Stimulated activated CD4-positive, alpha-beta T cell treated with anti-CD3 and anti-CD28 coated beads, Interleukin-4, amount 100 ng/mL, for 4 hours (primary cell): ENCODE results near the gene FGD3.

ENCODE experiments used
- DNase-seq, 2 experiments: peaks; one replicate each; pipeline ENCODE4 v3.0.0-alpha.2; 2020

FGD3 gene

DNA sequence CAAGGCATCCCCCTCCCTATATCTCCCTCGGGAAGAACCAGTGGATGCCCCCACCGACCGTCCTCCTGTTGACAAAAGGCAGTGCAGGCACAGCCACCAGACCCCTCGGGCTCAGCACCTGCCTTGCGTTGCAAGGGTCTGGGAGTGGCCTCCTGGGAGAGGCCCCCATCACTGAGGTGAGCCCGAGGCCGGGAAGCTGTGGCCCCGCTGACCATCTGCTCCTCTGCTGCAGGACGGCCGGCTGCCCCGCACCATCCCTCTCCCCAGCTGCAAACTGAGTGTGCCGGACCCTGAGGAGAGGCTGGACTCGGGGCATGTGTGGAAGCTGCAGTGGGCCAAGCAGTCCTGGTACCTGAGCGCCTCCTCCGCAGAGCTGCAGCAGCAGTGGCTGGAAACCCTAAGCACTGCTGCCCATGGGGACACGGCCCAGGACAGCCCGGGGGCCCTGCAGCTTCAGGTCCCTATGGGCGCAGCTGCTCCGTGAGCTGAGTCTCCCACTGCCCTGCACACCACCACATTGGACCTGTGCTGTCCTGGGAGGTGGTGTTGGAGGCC, 87.9 kb downstream of the FGD3 start:
- no peak for DNase-seq

DNA sequence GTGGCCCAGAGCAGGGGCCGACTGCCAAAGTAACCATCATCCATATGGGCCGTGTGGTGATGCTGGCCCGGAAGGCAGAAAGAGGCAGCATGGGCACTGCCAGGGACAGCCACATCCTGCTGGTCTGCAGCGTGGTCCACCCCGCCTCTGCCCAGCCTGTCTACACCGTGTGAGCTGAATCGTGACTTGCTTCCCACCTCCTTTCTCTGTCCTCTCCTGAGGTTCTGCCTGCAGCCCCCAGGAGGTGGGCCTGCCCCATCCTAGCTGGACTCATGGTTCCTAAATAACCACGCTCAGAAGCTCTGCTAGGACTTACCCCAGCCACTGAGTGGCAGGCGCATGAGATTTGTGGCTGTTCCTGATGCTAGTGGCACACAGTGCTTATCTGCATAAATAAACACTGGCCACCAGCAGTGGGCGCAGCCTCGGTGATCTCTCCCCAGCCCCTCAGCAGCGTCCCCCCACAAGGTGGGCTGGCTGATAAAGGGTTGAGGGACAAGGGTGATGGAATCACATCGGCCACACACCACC, 88.6 kb downstream of the FGD3 start:
- no peak for DNase-seq

DNA sequence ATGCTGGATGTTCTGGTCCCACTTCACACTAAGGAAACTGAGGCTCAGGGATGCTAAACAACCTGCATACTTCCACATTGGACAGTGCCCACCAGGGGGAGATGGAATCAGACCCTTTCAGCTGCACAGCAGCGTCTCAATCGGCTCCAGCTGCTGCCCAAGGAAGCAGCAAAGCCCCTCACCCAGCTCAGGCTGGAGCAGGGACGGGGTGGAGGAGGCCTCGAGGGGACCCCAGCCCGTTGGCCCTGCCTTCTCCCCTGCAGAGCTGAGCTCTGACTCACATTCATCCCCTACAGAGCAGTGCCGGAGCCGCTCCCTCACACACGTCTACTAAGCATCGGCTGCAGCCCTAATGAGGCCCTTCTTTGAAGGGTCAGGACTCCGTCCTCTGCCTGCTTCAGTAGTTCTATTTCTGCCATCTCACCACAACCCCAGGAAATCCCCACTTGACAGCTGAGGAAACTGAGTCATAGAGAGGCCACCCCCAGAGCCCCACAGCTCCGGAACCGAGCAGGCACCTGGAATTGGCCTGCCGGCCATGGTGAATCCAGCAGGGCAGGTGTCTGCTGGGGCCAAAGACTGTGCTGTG, 89.7 kb downstream of the FGD3 start:
- DNase-seq, result no peak

DNA sequence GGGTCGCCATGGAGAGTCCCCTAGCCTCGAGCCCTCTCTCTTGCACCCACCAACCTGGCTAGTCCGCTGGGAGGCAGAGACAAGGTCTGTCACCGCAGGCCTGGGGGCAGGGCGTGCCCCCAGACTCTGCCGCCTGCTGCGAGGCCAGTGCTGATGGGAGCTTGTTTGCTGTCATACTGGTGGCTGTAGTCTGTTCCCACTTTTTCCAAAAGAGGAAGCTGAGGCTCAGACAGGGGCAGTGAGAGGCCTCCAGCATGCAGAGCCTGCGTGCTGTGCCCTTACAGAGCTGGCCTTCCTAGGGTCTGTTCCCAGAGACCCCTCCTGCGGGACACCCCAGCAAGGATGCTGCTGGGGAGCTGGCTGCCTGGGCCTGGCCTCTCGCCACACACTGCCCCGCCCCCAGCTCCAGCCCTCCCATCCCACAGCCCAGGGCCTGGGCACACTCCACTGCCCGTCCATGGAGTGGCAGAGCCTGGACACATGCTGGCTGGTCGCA, 90.2 kb downstream of the FGD3 start:
- no peak for DNase-seq

DNA sequence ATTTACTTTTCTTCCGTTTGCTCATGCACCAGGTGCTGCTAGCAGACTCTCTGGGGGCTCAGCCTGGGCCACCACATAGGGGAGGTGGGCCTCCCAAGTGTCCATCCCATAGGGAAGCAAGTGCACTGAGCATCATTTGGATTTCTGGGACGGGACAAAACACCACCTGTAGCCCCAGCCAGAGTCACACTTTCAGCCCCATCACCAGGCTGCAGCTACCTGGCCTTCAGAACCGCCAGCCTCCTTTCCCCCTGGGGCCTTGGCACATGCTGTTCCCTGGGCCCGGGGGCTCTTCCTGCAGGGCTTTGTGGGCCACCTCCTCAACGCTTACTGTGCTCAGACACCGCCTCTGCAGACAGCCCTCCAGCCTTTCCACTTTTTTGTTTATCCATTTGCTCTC, 91.6 kb downstream of the FGD3 start:
- DNase-seq, result no peak

DNA sequence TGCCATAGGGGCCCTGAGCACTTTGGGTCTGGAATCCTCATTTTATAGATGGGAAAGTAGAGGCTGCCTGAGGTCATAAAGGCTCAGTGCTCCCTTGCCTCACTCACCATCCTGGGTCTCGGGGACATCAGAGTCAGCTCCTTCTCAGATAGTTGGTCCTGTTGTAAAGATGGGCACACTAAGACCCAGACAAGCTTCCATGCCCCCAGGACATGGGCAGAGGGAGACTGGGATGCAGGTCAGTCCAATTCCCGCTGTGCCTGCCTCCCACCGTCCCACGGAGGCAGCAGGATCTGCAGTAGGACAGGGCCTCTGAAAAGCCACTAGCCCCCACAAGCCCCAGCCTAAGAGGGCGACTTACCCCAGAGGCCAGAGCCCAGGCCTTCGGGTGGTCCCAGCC, 92.1 kb downstream of the FGD3 start:
- no peak for DNase-seq

DNA sequence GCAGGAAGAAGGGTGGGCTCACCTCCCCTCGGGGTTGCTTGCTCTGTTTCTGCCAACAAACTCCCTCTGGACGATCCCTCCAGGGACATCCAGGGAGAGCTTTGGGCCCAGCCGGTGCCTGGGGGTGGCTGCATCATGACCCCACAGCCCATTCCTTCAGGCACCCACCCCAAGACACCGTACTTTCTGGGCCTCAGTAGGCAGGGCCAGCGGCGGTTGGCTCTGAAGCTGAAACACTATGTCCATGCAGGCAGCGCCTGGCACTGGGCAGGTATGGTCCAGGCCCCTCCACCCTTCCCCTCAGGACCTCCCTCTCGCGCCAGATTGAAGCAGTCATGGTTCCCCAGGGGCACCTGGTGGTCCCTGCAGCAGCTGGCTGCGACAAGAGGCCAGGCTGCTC, 92.7 kb downstream of the FGD3 start:
- no peak for DNase-seq

DNA sequence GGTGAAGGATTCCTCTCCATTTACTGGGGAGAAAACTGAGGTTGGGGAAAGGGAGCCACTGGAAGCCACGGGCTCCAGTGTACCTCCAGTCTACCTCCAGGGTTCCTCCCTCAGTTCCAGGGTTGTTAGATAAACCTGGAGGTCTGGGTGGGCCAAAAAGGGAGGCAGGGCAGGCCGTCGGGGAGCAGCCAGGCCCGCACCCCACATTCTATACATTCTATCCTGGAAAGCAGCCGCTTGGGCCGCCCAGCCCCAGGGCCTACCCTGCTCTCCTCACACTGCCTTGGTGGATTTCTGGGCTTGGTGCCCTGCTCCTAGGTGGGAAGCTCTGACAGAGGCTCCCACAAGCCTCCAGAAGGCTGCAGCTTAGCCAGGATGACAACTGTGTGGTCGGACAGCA, 93.1 kb downstream of the FGD3 start:
- DNase-seq, result no peak

DNA sequence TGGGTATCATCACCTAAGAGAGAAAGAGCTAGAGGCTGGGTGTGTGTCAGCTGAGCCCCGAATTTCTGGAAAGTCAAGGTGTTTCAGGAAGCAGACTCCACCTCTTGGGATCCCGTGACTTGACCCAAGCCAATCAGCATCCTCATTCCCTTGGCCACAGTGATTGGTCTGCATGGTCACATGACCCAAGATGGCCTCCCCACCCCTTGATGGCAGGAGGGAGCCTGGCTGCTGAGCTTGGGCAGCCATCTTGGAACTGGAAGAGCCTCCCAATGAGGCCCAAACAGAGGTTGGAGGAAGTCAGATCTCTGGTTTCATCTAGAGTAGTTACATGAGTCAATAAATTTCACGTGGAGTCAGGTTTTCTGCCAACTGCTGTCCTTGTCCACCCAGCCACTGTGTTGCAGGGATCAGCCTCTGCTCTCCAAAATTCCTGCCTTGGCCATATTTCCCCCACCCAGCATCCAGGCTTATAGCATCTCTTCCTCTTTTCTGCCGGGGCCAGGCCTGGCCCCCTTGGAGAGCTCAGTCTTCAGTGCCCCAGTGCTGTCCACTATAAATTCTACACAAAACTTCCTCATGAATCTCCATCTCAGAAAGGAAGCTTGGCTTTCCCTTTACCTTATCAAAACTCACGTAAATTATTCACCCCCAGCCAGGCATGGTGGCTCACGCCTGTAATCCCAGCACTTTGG, 93.9 kb downstream of the FGD3 start:
- DNase-seq, result no peak

DNA sequence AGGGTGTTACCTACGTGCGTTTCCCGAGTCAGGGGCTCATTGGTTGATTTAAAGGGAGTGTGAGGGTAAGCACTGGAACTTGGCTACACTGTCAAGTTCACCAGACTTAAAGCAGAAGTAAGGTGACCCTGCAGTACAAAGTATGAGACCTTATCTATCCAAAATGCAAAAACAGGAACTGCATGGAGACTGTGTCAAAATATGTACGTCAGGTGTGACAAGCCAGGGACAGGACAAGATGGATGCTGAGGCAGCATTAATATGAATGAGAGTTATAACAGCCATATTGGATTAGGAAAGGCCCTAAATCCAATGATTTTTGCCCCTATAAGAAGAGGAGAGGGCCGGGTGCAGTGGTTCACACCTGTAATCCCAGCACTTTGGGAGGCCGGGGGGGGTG, 95.8 kb downstream of the FGD3 start:
- DNase-seq, result no peak

DNA sequence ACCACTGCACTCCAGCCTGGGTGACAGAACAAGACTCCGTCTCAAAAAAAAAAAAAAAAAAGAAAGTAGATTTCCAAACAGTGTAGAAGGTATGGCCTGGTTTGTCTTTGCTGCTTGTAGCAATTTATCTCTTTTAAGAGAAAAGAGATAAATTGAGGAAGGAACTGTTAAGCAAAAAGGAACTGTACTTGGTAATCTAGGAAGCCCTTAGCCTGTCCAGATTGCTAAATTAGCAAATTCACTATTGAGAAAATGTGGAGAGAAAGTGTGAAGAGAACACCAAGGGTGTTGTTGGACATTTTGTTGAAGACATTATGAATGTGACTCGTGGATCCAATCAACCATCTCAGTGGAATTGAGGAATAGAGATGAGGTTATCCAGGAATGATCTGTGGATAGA, 98.2 kb downstream of the FGD3 start:
- DNase-seq, result no peak

DNA sequence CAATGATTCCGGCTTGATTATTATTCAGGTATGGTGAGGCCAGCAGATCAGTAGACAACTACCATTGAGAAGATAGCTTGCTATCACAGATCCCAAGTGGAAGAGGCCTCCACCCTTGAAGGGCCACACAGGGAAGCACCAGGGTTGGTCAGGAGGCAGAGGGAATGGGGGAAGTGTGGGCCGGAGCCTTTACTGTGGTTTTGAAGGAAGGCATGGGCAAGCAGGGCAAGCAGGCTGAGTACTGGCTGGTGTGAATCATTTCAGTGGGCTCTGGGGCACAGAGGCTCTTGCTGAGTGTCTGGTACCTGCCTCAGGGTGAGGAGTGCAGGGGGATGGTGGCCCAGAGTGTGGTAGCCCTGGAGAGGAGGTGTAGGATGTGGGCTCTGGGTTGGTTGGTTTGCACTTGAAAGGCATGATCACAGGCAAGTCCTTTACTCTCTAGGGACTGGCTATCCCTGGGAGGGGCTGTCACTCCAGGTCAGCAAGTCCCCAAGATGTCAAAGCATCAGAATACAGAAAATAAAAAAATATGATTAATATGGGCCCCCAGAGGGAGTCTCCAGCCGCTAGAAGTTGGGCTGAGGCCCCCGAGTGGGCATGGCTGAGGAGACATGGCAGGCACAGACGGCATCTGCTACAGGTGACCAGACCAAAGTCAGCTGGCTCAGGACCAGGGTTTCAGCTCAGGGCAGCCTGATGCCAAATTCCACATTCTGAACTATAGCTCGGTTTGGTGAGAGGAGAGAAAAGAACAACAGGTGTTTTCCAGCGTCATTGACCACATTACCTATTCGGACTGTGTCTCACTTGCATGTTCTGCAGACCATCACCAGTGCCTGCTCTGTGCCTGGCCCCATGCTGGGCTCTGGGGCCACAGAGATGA, 101.5 kb downstream of the FGD3 start:
- DNase-seq, result no peak

DNA sequence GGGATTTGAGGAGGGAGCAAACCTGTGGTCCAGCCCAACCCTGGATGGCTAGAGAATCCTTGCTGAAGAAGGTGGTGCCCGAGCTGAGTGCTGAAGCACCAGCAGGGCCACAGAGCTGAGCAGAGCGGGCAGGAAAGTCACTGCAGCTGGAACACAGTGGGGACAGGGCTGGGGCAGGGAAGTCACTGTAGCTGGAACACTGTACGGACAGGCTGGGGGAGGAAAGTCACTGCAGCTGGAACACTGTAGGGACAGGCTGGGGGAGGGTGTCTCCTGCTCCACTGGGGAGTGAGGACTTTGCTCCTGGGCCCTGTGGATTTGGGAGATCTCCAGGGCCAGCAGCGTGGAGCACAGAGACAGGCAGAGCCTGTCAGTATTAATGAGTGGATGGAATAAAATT, 102.2 kb downstream of the FGD3 start:
- no peak for DNase-seq

DNA sequence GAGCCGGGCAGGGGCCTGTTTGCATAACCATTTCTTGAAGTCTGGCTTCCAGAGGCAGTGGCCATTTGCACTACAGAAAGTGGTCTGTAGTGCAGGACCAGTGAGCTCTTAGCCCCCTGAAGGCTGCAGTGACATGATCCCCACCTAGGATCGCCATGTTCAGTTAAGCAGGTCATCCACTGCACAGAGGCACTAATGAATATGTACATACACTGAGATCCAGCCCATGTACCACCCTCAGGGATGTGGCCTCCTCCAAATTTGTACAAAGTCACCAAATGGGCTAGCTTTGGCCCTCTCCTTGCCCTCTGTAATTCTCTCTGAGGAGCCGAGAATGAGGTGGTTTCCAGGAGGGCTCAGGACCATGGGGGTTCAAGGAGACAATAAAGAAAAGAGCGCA, 102.9 kb downstream of the FGD3 start:
- DNase-seq, result no peak

DNA sequence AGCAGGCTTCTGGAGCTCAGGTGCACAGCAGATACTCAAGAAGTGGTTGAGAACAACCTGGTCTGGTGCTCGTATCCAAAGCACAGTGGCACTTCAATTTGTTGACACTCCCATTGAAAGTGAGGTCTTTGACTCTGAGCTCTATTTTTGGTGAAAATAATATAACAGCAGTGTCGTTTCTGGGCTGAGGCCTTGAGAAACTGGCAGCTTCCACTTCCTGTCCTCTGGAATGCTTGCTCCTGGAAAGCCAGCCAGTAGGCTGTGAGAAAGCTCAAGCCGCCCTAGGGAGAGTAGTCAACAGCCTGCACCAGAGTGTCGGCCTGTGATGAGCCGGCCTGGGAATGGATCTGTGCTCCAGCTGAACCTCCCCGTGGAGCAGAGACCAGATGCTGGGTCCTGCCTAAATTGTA, 104.4 kb downstream of the FGD3 start:
- no peak for DNase-seq

DNA sequence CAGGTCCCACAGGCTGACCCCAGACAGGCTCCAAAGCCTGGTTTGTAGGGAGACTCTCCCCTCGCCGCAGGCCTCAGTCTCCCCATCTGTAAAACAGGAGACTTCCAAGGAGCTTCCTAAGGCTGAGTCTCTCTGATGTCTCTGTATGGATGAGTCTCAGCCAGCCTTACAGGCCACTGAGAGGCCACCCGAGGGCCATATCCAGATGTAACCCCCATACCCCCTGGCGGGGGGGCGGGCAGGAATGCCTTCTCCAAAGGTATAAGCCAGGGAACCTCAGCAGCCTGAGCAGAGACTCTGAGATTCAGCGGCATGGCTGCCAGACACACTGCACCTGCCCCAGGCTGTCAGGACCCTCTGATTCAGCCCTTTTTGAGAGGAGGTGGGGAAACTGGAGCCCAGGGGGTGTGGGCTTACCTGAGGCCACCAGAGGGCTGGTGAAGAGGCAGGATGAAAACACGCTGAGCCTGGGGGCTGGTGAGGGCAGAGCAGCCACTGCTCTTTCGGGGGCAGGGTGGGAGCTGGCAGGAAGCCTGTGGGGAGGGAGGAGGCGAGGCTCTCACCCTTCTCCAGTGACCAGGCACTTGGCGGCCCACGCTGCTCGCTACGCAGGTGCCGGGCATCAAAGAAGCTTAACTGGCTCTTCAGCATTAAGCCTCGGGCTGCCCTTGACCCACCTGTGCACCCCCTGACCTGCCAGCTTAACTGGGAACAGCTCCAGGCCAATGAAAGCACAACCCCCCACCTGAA, 105.6 kb downstream of the FGD3 start:
- DNase-seq, result no peak

DNA sequence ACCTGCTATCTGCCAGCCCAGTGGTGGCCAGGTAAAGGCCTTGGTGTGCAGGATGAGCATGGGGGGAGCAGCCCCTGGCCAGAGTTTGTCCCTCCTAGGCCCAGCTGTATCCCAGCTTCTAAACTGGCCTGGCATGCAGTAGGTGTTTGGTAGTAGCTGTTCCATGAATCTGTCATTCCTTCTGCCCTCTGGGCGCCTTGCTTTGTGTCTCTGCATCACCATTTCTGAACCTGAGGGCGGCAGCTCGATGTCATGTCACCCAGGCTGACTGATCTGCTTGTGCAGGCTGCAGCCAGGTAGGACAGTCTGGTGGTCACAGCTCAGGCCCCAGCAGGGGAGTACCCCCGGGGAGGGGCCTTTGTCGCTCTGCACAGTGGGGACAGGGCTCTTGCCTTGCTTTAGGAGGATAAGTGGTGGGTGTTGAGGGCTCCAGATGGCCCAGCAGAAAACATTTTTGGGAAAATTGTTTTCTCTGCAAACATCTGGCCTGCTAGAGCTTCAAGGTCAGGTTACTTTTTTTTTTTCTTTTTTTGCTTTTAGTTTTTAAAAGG, 106.5 kb downstream of the FGD3 start:
- DNase-seq, result no peak

DNA sequence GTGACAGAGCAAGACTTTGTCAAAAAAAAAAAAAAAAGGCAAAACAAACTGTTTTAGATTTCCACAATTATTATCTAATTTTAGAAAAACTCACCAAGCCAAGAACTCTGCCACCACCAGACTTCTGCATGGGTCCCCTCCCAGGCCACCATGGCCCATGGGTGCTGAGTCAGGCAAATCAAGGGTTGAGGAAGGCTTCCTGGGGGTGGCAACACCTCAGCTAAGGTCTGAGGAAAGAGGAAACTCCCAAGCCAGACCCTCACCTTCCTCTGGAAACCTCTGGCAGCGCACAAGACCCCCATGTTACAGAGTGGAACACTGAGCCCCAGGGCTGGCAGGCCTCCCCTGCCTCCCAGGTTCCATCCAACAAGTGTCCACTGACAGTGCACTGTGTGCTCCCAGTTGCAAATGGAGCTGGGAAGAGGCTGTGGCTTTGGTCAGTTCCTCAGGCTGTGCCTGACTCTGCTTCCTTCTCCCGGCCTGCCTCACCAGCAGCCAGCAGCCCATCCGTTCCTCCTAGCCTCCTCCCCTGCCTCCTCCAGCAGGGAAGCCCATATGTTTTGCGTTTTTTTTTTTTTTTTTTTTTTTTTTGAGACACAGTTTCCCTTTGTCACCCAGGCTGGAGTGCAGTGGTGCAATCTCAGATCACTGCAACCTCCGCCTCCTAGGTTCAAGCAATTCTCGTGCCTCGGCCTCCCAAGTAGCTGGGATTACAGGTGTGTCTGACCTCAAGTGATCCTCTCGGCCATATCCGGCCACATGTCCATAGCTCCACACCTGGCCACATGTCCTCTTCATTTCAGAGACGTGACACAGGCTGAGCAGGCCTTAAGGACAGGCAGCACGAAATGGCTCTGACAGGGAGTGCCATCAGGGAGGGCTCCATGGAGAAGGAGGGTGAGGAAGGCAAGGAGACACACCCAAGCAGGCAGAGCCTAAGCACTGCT, 107.7 kb downstream of the FGD3 start:
- no peak for DNase-seq

DNA sequence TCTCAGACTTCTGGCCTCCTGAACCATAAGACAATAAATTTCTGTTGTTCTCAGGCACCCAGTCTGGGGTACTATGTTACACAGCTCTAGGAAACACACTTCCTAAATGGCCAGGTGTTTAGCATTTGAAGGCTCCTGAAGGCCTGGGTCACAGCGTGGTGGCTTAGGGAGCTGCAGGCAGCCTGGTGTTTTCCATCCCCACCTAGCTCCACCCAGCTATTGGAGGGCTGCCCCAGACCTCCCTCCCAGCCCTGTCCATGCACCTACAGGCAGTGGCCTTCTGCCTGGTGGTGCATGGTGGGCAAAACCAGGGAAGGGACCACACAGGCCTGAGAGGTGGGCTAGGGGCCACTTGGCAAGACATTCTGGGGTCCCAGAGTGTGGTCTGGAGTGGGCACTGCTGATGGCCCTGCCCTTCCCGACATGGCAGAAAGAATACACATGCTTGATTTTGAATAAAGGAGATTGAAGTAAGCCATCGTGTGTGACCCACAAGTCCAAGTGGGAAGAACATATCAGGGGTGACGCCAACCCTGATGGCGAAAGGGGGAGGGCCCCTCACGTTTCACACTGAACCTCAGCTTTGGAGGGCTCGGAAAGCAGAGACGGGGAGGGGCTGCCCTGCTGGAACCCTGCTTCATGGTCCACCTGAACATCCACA, 109.8 kb downstream of the FGD3 start:
- DNase-seq, result no peak

DNA sequence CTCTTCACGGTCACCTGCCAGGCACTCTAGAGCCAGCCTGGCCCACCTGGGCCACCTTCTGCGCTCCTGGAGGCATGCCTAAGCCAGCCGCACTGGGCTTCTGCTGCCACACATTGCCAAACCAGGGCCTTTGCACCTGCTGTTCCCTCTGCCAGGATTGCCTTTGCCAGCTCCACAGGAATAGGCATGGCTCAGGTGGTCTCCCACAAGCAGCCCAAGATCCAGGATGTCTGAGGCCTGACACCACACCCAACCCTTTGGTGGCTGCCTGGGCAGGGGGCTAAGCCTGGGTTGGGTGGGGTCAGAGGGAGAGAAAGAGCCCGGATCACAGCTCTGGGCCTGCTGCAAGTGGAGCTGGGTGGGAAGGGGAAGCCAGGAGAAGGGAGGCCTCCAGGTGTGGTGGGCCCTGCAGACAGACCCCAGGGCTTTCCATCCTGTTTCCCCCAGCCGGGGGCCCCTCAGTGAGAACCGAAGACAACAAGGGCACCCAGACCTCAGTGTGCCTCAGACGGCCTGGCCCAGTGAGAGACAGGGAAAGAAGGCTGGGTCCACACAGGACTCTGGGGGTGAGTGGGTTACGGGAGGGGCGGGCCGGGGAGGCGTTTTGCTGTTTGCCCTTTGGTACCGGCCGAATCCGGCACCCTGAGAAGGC, 110.5 kb downstream of the FGD3 start:
- no peak for DNase-seq
